ENCODE measurements around the gene NBPF11.
"Not testable (repeated sequence)": the region's sequence is repeated elsewhere in the genome, so short reads cannot be mapped to it uniquely, and the experiment has no call there.

Gene NBPF11, protein sequence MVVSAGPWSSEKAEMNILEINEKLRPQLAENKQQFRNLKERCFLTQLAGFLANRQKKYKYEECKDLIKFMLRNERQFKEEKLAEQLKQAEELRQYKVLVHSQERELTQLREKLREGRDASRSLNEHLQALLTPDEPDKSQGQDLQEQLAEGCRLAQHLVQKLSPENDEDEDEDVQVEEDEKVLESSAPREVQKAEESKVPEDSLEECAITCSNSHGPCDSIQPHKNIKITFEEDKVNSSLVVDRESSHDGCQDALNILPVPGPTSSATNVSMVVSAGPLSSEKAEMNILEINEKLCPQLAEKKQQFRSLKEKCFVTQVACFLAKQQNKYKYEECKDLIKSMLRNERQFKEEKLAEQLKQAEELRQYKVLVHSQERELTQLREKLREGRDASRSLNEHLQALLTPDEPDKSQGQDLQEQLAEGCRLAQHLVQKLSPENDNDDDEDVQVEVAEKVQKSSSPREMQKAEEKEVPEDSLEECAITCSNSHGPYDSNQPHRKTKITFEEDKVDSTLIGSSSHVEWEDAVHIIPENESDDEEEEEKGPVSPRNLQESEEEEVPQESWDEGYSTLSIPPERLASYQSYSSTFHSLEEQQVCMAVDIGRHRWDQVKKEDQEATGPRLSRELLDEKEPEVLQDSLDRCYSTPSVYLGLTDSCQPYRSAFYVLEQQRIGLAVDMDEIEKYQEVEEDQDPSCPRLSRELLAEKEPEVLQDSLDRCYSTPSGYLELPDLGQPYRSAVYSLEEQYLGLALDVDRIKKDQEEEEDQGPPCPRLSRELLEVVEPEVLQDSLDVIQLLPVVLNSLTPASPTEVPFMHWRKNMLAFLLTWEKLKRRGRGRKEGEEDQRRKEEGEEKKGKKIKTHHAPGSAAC

DNA sequence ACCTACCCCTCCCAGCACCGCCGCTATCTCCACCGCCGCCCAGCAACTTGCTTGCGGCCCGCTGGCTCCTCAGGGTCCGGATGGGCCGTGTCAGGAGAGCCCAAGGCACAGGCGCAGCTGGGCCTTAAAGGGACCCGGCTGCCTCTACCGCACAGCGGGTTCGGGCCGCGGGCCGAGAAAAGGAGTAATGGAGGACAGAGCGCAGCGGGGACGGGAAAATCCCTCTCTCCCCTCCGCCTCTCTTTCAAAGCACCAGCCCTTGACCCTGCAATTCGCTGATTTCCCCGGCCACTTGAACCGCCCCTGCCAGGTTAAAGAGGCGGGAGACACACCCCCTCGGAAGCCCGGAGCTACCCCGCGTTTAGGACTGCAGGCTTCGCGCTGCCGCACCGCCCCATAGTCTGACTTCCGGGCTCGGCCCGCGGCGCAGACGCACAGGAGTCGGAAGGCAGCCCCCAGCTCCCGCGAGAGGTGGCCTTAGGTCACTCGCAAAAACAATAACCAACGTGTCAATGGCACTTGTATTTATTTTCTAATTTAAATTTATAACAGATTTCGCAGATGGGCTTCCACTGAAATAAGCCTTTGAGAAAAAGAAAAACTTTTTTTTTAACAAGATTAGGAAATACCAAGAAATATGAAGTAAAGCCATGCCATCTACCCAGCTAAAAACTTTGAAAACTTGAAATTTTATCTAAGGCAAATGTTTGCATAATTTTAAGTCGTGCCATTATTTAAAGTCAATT is at the start of gene NBPF11:
NBPF11 (minus strand) TSS at position 371 of the 746 bp plus-strand sequence. CDS start 25,278 bp downstream, outside the sequence.
- peak; percentile 79 for DNase-seq (ENCODE audit: low read depth)

DNA sequence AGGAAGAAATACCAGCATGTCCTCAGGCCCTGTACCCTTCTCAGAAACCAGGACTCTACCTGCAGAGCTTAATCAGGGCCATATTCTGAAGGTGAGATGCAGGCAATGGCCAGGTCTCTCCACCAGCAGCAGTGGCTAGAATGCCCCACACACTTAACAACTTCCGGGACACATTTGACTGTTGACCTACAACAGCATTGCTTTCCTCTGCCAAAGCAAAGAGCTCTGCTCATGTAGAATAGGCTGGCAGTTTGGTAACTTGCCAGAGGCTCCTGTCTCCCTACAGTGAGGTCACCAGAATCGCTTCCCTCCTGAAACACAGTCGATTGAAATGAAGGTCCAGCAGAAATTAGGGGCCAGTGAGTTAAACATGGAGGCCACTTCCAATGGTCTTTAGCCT is 45.3 kb upstream of the NBPF11 start:
- DNase-seq (ENCODE audit: low read depth): not testable (repeated sequence)

DNA sequence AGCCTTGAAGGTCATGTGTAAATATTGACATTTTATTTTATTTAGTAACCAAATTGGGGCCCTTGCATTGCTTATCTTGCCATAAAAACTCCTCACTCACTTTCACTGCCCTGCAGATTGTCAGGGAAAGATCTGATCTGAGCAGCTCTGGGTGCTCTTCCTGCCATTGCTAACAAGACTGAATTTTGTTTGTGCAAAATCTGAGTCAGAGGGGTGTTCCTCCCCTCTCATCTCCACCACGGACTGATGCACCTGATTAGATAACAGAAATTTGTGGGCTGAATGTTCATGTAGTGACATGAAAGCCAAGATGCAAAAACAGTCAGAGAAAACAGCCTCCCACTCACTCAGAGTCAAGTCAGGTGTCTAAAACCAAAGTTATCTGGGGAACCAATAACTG is 44.9 kb upstream of the NBPF11 start:
- DNase-seq (ENCODE audit: low read depth): not testable (repeated sequence)

DNA sequence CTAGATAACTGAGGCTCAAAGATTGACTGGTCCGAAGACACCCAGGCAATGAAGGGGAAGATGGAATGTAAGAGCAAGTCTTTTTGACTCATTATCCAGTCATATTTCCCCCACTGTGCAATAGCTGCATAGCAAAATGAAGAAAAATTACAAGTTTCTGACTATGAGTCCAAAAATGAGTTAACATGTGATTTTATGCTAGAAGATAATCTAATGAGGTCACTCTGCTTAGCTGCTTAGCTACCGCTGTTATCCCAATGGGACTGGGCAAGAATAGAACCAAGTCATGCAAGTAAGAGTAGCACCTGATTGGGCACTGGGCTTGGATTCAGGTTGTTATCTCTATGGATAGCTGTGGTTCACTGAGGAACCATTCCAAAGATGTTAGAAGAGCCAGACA is 43.0 kb upstream of the NBPF11 start:
- not testable (repeated sequence) for DNase-seq (ENCODE audit: low read depth)

DNA sequence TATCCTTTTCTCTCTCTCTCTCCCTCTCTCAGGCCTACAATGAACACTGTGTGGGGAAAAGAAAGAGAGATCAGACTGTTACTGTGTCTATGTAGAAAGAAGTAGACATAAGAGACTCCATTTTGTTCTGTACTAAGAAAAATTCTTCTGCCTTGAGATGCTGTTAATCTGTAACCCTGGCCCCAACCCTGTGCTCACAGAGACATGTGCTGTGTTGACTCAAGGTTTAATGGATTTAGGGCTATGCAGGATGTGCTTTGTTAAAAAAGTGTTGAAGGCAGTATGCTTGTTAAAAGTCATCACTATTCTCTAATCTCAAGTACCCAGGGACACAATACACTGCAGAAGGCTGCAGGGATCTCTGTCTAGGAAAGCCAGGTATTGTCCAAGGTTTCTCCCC is 36.7 kb upstream of the NBPF11 start:
- not testable (repeated sequence) for DNase-seq (ENCODE audit: low read depth)

DNA sequence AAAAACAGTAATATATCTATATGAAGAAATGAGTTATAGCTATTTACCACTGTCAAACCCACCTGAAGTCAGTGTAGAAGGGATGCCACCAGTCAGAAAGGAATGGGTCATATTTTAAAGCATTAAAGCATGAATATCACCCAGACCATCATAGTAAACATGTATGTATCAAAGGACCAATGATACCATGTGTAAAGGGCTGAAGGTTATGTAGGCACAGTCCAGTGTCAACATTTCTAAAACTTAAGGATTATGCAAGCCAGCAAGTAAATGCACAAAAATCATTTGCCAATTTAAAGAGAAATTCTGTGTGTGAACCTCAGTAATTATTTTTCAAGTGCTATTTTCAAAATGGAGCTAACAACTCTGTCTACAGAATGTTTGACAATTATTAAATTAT is 26.6 kb upstream of the NBPF11 start:
- not testable (repeated sequence) for DNase-seq (ENCODE audit: low read depth)

DNA sequence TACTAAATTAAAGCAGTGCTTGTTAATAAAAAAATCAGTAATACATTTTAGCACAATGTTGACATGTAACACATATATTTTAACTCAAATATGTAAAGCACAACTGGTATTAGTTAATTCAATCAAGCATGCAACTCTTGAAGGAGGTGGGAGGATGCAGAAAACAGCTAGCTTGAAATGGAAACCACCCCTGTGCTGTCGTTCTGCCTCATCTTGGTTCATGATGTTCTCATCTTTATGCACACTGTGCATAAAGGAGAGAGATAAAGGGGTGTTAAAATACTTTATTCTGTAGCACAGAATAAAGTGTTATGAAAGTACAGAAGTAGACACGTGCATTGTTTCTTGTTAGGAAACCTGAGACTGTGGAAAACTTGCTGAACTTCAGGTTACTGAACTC is 23.3 kb upstream of the NBPF11 start:
- not testable (repeated sequence) for DNase-seq (ENCODE audit: low read depth)

DNA sequence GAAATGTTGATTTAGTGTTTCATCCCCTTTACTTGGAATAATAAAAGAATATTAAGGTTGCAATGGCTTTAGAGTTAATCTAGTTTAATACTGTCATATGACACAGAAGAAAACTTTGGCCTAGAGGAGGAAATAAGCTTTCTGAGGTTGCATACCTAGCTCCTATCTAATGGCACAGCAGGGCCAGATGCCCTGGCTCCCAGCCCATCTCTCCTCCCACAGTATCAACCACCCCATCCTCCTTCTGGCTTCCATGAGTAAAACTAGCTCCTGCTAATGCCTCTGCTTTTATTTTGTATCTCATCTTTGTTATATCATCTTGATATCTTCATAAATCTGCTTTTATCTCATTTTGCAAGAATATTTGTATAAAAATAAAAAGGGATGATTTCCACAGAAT is 19.9 kb upstream of the NBPF11 start:
- DNase-seq (ENCODE audit: low read depth): not testable (repeated sequence)

DNA sequence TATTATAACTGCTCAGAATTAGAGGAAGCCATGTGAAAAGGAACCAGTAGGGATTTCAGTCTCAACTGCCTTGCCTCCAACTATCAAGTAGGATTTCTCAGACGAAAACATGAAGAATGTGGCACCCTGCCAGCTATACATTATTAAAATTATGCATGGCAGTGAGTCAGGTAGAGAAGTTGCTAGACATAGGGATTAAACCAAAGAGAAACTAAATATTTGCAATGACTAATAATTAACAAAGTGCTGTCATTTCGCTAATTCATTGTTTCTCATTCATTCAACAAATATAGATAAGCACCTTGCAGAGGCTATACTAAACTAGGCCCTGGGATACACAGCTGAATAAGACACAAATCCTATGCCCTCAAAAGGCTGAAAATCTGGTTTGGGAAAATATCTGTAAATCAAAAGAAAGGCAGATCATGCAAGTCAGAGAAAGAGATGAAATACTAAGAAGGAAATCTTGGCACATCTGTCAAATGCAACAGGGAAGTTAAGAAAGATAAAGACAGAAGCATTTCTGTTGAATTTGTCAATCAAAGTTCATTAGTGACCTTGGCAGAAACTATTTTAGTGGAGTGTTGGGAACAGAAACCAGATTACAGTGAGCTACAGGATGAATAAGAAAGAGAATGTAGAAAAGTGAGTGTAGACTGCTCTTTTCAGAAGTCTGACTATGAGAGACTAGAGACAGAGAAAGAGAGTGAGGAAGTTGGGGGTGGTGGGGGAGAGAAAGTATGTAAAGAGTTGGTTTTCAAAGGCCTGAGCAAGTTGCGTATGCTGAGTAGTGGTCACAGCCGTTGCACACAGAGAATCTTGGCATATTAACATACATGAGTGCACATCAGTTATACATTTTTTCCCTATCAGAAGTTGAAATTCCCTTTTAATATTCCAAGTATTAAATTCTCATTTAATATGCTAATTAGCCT is 14.7 kb upstream of the NBPF11 start:
- DNase-seq (ENCODE audit: low read depth): no peak

DNA sequence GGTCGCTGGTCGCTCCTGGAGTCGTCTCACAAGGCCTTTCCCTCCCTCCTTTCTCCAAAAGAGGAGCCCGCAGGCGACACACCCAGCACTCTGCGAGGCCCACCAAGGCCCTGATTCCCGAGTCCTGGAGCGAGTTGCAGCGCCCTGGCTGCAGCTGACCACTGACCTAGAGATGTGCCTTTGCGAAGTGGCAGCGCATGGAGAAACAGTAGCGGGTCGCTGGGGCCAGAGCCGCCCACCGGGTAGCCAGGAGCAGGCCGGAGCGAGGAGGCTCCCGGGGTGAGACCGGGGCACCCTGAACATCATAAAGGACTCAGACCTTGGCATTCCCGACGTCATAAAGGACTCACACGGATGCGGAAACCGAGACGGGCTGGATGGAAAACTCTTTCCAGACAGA is 10.3 kb upstream of the NBPF11 start:
- DNase-seq (ENCODE audit: low read depth): no peak

DNA sequence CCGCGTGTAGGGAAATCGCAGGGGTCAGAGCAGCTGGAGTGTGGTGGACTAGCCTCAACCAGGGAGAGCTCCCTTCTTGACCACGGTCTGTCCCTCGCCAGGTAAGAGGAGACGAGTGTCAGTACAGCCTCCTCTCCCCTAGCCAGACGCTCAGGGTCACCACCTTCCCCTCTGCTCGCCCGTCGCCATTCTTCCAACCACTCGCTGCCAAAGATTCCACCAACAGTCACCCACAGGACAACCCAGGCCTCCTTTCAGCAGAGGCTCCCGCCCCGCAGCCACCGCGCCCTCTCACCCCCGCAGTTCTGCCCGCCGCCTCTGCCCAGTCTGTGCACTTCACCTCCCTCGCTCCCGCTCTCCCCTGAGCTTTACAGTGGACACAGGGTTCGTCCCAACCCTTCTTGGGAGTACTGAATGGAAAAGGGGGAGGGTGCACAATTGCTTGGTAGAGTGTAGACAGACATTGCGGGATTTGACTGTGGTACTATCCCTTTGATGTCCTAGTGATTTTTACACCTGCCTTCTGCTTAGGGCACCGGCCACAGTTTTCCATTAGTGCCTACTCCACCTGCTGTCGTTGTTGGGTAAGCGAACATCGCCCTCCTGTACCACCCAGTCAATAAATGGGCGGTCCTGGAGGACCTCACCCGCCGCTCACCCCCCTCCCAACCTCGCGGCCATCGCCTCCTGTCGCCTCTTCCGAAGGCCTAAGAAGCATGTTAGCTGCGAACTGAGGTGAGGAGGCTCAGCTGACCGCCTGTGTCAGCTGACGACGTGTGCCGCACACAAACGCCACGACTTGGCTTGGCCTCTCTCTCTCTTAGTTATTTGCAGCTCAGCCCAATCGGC is 9.2 kb upstream of the NBPF11 start:
- no peak for DNase-seq (ENCODE audit: low read depth)

DNA sequence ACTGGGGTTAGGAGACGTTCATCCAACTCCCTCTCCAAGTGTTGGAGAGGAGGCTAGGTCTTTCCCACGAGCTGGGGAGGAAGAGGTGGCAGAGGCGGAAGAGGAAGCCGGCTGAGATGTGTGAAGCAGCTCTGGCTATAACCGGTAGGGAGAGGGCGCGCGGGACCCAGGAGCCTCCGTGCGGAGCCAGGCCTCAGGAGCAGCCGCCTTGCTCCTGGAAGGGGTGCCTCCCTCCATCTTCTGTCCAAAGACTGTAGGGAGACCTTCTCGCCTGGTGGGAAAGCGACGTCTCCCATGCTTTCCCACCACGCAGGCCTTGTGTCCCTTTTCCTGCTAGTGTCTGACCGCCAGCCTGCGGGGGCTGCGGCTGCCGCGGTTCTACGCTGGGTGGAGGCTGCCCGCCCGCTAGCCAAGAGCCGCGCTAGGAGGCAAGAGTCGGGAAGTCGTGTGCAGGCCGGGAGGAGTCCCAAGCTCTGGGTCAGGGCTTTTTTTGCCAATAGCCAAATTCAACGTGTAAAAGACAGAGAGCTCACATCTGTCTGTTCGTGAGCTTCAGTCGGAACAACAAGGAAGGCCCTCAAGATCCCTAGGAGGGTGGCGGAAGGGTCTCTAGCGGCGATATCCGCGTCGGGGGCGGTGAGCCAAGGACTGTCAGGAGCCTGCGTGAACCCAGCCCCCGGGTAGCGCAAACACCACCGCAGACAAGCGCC is 8.4 kb upstream of the NBPF11 start:
- no peak for DNase-seq (ENCODE audit: low read depth)

DNA sequence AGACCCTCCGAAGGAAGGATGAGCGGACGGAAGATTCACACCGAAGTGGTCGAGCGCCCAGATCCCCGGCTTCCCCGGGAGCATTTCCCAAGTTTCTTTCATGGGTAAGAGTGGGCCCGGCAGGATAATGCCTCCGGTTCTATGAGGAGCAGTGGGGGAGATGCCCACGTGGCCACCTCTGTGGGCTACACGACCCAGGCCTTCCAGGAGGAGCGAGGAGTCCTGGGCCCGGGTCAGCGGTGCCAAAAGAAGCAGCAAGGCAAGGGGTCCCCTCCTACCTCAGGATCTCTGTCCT is 7.9 kb upstream of the NBPF11 start:
- no peak for DNase-seq (ENCODE audit: low read depth)

DNA sequence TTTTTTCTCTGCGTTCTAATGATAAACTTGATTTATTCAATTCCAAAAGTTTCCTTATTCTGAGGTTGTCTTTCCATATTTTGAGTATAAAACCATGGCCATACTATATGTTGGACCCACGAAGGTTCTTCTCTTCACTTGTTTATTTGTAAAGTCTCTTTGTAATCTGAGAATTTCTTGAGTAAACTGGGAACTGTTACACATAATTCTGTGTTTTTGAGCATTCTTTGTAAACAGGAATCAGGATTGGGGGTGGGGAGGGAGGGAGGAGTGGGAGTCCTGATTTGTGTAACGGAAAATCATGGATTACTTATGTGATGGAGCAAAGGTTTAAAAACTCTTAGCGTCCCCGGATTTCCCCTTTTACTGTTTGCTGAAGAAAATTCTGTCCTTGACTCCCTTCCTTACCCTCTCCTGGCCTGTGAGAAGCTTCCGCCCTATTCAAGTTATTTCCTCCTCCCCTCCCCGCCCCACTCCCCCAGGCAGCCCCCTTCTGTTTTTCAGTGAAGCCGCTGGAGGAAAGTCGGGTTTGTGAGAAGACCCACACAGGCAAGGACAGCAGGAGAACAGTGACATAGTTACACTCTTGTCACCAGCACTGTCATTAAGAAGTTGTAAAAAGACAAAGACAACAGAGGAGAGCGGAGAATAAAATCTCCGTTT is 6.4 kb upstream of the NBPF11 start:
- DNase-seq (ENCODE audit: low read depth): no peak

DNA sequence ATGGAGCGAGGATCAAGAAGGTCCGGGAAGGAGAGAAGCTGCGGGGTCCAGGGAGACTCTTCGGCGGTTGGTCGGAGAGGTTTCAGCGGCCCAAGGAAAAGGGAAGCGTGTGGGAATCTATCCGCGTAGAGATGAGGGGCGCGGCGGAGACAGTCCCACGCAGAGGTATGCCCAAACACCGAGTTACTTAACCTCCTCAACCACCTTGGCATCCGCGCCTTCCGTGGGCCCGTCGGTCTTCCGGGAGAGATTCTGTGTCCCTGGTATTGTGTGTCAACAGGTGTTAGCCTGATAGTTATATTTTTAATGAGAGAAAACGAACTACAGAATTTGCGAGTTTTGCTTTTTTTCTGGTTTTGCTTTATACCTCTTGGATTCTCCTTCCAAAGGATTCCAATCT is 5.7 kb upstream of the NBPF11 start:
- DNase-seq (ENCODE audit: low read depth): not testable (repeated sequence)

DNA sequence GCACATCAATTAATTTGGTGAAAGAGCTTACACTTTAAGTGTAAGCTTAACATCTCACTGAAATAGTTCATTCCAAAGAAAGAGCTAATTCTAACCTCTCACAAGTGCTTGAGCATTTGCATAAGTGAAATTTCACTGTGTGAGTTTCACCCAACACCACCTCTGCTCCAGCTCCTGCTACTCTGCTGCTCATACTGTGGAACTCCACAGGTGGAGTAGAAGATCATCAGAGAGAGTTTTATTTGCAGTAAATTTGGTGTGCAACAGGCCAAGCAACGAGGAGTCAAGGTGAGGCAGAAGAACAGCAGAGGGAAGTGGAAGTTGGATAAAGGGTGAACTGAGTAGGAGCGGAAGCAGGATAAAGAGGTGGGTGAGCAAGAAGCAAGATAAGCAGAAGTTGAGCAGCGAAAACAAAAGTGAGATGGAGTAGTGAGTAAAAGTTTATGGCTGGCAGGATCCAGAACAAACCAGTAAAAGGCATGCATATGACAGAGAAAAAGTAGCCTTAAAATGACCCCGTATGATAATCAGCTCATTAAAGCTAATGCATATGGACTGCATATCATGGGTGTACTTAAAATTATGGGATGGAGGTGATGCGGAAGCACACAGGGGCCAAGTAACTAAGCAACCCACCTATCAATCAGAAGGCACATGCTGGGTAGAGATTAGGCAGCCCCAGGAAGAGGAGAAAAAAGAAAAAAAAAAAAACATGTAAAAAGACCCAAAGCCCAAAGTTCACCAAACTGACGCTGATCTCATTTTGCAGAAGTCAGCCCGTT is 3.6 kb upstream of the NBPF11 start:
- not testable (repeated sequence) for DNase-seq (ENCODE audit: low read depth)

DNA sequence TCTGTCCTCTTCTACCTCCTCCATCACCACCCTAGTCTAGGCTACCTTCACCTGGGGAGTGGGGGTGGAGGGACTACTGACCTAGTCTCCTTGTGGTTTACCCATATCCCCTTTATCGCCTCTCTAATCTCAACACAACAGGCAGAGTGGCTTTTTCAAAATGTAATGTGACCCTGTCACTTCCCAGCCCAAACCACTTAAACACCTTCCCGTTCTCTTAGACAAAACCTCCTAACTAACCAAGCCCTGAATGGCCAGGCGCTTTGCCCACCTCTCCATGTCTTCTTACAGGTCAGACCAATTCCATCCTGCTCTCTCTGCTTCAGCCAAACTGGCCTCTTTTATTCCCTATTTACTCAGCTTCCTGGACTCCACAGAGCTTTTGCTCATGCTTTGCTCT is 714 bp upstream of the NBPF11 start:
- DNase-seq (ENCODE audit: low read depth): not testable (repeated sequence)

DNA sequence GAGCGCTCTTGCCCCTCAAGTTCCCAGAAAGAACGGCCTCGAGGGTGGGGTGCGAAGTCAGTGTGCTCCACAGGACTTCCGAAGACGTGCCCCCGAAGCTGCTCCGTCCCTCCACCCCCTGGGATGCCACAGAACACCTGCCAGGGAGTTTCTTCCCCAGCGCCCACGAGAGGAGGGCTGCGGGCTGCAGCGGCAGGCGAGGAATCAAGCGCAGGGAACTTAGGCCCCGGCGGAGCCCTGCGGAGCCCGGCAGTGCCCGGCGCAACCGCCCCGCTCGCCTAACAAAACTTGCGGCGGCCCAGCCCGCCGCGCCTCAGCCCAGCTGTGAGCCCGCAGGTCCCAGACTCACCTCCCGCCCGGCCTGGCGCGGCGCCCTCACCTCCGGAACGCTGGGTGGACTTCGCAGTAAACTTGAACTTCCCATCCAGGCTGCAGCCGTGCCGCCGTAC is 686 bp downstream of the NBPF11 start:
- DNase-seq (ENCODE audit: low read depth): not testable (repeated sequence)
